GM21786 (cell line): ENCODE results near the gene HSPA1B.
A peak's percentile ranks its signal among the peaks of the same experiment; 100 is the strongest.
"Not testable (repeated sequence)": the region's sequence is repeated elsewhere in the genome, so short reads cannot be mapped to it uniquely, and the experiment has no call there.

Experiments
- ATAC-seq: cut with Tn5 transposase; IDR thresholded peaks from one replicate; pipeline ENCODE4 v1.9.1; 2021; ENCODE audit not compliant: unreplicated experiment

Gene HSPA1B

GRCh38 chr6:31797588-31797987, 29.9 kb upstream of the HSPA1B start:
- ATAC-seq = no peak

GRCh38 chr6:31799781-31800180, 27.8 kb upstream of the HSPA1B start:
- no peak for ATAC-seq

GRCh38 chr6:31801031-31801927, 26.3 kb upstream of the HSPA1B start:
- not testable (repeated sequence) for ATAC-seq

- no peak for ATAC-seq
These were observed 21.5 kb upstream of the HSPA1B start for GRCh38 chr6:31805939-31806469.

GRCh38 chr6:31806470-31807272, 20.9 kb upstream of the HSPA1B start, which contains the start of gene LSM2:
TSS of gene LSM2 (minus strand) at chr6:31806966. CDS start at chr6:31806757, 209 bp downstream.
- ATAC-seq = peak; percentile 79

GRCh38 chr6:31808599-31808998, 18.9 kb upstream of the HSPA1B start:
- ATAC-seq = not testable (repeated sequence)

- no peak for ATAC-seq
These were observed 15.9 kb upstream of the HSPA1B start for GRCh38 chr6:31811645-31812044.

- ATAC-seq = no peak
These were observed 14.1 kb upstream of the HSPA1B start for GRCh38 chr6:31813465-31813849.

- peak; percentile 29 for ATAC-seq
These were observed 12.9 kb upstream of the HSPA1B start for GRCh38 chr6:31814677-31815024.

GRCh38 chr6:31815025-31815838, 12.3 kb upstream of the HSPA1B start, which contains the start of the genes HSPA1A and HSPA1L:
TSS of gene HSPA1A (plus strand) at chr6:31815543. CDS start at chr6:31815757, 214 bp downstream.
TSS of gene HSPA1L (minus strand) at chr6:31815283. CDS start at chr6:31811972, 3,311 bp downstream.
- ATAC-seq = peak; percentile 36

- ATAC-seq = not testable (repeated sequence)
These were observed 10.2 kb upstream of the HSPA1B start for GRCh38 chr6:31817133-31817928.

GRCh38 chr6:31817929-31818511, 9.5 kb upstream of the HSPA1B start:
- not testable (repeated sequence) for ATAC-seq

GRCh38 chr6:31819871-31820299, 7.7 kb upstream of the HSPA1B start:
- ATAC-seq = no peak

- not testable (repeated sequence) for ATAC-seq
These were observed 7.1 kb upstream of the HSPA1B start for GRCh38 chr6:31820399-31820798.

GRCh38 chr6:31821301-31822035, 6.1 kb upstream of the HSPA1B start:
- ATAC-seq = peak; percentile 23

- peak; percentile 47 for ATAC-seq
These were observed 5.3 kb upstream of the HSPA1B start for GRCh38 chr6:31822036-31822821.

- ATAC-seq = not testable (repeated sequence)
These were observed 3.8 kb upstream of the HSPA1B start for GRCh38 chr6:31823592-31824196.
